Fibroblast of skin of left biceps (primary cell): ENCODE results near the gene TYMP.
"Not testable (repeated sequence)": the region's sequence is repeated elsewhere in the genome, so short reads cannot be mapped to it uniquely, and the experiment has no call there.

Experiments used
- DNase-seq, 2 experiments: peaks; one replicate each; pipeline ENCODE4 v3.0.0-alpha.2; 2013; ENCODE audit warnings: low read depth in 2 of 2

Gene TYMP

DNA sequence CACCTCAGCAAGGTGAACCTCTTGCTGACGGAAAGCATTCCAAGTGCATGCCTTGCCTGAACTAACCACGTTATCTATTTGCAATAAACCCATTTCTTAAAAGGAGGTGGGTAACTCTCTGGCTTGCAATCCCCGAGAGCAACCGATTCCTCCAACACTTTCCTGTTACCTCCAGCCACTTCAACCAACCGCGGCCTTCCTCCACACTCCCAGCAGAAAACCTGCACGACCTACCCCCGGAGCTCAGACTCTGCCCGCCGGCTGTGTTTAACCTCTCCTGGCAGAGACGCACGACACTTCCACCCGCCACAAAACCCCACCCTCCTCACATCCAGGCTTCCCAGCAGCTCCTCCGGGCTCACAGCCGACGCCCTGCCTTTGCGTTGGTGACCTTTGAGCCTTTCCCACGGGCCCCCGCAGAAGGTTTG lies 5.1 kb downstream of the TYMP start:
- no peak for DNase-seq

DNA sequence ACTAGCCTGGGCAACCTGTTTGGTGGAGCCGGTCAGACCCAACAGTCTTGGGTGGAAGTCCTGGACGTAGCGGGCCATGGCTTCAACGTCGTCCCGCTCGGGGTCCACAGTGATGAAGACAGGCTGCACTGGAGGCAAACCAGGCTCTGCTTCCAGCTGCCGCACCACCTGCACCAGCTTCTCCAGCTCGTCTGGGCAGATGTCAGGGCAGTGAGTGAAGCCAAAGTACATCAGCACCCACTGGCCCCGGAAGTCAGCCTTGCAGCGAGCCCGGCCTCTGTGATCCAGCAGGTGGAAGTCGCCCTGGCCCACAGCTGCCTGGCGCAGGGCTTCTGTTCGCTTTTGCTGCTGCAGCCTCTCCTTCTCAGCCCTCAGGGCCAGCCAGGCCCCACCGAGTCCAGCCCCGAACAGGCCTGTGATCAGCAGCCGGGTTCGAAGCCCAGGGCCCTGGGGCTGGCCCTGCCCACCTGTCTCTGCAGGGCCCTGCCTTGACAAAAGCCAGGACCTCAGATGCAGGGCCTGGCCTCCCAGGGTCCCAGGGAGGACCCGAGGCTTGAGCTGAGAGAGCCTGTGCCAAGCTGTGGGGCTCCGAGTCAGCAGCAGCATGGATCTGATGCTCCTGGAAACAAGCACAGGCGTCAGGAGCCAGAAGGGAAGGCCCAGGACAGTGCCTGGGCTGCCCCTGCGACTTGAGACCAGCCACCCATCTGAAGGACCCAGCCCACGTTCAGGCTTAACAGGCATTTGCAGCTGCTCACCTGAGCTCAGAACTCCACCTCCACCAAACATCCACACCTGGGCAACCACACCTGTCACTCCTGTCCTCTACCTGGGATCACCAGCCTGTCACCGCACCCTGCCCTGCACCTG lies 5.8 kb downstream of the TYMP start:
- no peak for DNase-seq

DNA sequence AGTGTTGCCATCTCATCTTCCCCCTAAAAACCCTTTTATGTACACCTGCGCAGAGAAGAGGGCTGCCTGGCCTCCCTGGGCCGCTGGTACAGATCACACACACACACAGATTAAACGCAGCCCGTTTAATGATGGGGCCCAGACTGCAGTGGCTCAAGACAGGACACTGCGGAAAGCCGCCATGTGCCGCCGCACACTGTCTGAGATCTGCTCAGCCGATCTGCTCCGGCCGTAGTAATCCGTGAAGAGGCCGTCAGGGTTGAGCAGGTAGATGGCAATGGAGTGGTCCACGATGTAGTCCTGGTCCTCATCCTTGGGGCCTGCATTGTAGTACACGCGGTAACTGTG lies 6.4 kb downstream of the TYMP start:
- no peak for DNase-seq

DNA sequence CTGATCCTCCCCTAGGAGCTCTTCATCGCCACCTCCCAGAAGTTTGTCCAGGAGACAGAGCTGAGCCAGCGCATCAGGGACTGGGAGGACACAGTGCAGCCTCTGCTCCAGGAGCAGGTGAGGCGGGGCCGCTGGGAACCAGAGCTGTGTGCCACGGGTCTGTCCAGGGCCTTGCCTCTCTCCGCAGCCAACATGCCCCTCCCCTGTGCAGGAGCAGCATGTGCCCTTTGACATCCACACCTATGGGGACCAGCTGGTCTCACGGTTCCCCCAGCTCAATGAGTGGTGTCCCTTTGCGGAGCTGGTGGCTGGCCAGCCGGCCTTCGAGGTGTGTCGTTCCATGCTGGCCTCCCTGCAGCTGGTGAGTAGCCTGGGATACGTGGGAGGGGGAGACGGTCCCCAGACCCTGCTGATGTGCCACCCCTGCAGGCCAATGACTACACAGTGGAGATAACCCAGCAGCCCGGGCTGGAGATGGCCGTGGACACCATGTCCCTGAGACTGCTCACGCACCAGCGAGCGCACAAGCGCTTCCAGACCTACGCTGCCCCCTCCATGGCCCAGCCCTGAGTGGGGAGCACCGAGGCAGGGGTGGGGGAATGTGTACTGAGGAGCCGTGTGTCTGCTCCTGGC lies 6.9 kb downstream of the TYMP start:
- no peak for DNase-seq

DNA sequence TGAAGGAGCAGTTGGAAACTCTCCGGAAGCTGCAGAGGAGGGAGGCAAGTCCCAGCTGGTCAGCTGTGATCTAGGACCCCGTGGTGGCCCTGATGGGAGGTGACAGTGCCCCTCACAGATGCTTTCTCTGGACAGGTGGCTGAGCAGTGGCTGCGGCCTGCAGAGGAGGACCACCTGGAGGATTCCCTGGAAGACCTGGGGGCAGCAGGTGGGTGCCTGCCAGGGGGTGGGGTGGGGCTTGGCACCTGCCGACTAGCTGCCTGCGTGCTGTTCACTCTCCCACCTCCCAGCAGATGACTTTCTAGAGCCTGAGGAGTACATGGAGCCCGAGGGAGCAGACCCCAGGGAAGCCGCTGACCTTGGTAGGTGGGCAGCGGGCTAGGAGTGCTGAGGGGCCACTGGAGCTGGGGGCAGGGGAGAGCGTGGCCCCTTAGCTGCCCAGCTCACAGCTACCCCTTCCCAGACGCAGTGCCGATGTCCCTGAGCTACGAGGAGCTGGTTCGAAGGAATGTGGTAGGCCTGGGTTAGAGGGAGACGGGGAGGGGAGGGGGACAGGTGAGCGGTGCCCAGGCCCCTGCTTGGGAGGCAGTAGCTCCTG lies 7.5 kb downstream of the TYMP start:
- no peak for DNase-seq

DNA sequence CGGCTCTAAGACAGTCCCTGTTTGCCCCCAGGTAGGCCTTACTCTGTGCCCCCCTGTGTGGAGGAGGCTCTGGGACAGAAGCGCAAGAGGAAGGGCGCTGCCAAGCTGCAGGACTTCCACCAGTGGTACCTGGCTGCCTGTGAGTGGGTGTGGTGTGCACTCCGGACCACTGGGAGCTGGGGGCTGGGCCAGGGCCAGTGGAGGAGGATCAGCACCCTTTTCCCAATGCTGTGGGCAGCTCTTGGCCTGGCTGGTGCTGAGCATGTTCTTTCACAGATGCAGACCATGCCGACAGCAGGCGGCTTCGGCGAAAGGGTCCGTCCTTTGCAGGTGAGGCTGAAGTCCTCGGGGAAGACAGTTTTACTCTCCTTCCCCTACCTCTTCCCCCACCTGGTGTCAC lies 8.1 kb downstream of the TYMP start:
- no peak for DNase-seq

DNA sequence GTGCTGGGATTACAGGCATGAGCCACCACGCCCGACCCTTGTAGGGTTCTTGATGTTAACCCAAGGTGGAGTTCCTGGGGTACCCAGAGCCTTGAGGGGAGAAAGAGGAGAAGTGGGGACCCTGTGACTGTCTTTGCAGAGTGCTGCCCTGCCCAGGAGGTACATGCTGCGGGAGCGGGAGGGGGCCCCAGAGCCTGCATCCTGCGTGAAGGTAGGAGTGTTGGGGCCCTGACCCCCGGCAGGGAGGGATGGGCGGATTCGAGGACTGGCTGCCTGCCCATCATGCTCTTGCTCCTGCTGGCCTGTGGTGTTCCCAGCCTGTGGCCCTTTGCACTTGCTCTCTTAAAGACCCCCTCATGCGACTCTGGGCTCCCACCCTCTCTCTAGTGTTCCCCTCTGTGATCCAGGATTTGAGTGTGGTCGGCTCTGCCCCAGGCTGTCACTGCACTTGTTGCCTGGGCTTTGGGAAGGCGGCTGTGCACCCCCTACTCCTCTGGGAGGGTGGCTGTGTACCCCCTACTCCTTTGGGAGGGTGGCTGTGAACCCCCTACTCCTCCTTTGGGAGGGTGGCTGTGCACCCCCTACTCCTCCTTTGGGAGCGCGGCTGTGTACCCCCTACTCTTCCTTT lies 8.9 kb downstream of the TYMP start:
- no peak for DNase-seq

DNA sequence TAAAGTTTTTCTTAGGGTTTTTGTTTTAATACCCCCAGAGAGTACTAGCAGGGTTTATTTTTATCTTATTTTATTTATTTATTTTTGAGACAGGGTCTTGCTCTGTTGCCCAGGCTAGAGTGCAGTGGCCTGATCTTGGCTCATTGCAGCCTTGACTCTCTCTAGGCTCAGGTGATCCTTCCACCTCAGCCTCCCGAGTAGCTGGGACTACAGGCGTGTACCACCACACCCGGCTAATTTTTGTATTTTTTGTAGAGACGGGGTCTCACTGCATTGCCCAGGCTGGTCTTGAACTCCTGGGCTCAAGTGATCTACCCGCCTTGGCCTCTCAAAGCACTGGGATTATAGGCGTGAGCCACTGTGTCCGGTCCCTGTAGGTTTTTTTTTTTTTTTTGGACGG lies 9.6 kb downstream of the TYMP start:
- not testable (repeated sequence) for DNase-seq

DNA sequence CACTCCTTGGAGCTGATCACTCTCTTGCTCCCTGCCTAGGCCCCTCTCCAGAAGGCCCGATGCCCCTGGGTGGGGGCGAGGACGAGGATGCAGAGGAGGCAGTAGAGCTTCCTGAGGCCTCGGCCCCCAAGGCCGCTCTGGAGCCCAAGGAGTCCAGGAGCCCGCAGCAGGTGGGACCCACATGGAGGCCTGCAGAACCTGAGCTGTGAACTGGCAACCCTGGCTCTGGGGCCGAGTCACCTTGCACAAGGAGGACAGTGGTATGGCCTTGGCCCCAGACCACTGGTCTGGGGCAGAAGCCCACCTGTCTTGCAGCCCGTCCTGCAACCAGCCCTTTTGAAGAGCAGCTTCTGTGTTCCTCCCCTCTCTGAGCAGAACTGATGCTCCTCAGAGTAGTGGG lies 10.7 kb downstream of the TYMP start:
- DNase-seq, result no peak

DNA sequence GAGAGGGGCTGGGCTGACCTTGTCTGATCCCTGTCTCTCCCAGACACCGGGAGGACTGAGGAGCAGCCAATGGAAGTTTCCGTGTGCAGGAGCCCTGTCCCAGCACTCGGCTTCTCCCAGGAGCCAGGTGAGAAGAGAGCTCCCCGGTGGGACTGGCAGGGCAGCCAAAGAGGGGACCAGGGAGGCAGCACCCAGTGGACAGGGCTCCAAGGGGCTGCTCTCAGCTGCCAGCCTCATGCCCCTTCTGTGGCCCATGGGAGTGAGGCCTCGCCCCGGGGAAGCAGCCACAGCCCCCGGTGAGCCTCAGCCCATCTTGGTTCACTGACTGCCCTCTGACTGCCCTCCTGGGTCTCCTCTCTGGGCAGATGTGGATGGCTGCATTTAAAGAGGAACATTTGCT lies 11.2 kb downstream of the TYMP start:
- DNase-seq, result no peak

DNA sequence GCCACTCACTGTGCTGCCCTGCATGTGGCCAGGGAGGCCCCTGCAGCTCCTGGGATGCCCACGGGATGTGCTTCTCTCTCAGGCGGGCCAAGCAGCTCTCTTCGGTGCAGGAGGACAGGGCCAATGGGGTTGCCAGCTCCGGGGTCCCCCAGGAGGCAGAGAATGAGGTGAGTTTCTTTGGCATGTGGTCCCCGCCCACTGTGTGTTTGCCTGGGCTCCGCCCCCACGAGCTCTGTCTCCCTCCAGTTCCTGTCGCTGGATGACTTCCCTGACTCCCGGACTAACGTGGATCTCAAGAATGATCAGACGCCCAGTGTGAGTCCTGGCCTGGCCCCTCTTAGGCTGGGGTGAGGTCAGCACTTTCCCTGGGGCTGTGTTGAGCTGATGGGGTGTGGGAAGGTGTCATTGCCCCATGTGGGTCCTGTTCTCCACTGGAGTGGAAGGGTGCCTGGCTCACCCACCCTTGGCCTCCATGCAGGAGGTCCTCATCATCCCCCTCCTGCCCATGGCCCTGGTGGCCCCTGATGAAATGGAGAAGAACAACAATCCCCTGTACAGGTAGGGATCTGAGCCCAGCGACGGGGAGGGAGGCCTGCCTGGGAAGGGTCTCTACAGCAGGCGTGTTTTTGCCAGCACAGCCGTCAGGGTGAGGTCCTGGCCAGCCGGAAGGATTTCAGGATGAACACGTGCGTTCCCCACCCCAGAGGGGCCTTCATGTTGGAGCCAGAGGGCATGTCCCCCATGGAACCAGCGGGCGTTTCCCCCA lies 12.1 kb downstream of the TYMP start:
- no peak for DNase-seq

DNA sequence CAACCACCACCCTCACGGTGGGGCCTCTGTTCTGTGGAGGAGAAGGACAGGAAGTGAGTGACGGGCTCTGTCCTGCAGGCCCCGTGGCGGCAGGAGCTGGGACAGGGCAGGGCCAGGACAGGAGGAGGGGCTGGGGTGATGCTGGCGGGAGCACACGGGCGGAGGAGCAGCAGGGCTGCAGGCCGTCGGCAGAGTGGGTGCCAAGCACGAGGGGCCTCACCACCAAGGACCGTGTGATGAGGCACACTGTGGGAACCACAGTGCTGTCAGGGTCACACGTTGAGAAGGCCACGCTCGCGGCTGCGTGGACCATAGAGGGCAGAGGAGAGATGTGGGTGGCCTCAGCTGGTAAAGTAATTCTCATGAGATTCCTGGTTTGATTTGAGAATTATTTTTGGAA lies 12.9 kb downstream of the TYMP start:
- DNase-seq, result no peak

DNA sequence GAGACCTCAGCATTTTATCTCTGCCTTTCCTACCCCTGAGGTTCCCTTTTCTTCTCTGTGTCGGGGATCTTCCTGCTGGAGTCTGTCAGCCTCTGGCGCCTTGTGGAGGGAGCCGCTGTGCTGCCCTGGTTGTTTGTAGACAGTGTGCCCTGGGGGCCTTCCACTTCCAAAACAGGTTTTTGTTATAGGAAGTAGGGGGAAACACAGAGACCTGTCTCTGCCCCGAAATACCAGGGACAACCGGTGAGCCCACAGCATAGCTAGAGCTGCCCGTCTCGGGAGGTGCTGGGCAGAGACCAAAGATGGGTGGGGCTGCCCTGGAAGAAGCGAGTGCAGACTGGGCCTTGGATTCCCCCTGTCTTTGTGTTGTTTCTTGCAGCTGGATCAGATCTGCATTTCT lies 13.7 kb downstream of the TYMP start:
- DNase-seq, result no peak

DNA sequence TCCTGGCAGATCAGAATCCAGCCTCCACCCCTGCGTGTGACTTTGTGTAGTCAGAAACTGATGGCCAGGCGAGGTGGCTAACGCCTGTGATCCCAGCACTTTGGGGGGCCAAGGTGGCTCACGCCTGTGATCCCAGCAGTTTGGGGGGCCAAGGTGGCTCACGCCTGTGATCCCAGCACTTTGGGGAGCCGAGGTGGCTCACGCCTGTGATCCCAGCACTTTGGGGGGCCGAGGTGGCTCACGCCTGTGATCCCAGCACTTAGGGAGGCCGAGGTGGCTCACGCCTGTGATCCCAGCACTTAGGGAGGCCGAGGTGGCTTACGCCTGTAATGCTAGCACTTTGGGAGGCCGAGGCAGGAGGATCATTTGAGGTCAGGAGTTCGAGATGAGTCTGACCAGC lies 16.6 kb downstream of the TYMP start:
- no peak for DNase-seq

DNA sequence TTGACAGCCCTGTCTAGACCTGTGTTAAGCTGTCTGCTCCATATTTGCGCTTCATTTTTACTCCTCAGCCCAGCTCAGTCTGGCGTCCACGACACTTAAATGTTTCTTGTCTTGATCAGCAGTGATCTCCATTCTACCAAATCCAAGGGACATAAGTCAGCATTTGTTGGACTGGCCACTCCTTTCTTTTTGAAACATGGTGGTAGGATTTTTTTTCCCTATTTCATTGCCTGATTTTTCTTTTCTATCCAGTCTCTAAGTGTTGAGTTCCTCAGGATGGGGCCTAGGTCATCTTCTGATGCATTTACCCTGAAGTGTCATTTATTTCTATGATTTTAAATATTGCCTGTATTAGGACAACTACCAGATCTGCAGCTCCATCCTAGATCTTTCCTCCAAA lies 20.9 kb downstream of the TYMP start:
- no peak for DNase-seq

DNA sequence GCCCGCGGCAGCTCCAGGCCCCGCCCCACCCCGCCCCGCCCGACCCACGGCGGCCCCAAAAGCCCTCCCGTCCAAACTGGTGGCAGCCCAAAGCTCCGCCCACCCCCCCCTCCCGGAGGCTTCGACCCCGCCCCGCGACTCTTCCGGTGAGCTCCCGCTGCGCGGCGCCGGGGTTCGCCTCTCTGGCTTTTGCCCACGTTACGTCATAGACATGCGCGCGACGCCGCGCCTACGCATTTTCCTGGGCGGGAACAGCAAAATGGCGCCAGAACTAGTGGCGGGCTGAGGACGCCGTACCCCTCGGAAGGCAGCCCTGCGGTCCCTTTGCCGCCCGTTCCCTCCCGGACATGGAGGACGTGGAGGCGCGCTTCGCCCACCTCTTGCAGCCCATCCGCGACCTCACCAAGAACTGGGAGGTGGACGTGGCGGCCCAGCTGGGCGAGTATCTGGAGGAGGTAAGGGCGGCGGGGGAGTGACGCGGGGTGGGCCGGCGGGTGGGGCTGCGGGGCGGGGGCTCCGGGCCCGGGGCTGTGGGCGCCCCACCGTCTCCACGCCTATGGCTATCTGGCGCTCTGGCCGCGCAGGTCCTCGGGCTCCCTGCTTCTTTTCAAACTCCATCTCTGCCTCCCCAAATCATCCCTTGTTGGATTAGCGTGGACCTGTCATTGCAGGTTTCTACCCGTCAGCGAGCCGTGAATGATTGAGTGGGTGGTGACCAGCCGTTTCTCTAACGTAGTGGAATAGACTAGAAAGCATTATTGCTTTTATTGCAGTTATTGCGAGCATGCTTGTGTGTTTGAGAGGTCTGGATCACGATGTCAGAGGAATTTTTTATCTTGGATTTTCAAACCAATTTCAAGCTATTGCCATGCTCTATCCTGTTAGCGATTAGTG lies 21.6 kb downstream of the TYMP start, which contains the start of gene NCAPH2:
TSS of gene NCAPH2 (plus strand) at position 234 of the 894 bp plus-strand sequence. CDS start at position 348, 114 bp downstream.
- DNase-seq, result peak; percentile 91 to 93

DNA sequence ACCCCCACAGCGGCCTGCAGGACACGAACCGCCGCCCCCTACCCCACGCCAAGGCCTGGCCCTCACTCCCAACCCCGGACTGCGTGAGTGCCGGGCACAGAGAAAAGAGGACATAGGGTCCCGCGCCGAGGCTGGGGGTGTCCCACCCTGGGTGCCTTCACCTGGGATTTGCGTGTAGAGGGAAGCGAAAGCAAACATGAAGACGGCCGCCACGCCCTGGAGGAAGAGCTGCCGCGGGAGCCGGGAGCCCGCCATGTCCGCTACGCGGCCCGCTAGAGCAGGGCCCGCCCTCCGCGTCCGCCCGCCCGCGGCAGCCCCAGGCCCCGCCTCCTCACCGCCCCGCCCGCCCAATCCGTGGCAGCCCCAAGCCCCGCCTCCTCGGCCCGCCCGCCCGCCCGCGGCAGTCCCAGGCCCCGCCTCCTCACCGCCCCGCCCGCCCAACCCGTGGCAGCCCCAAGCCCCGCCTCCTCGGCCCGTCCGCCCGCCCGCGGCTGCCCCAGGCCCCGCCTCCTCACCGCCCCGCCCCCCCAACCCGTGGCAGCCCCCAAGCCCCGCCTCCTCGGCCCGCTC lies 22.3 kb downstream of the TYMP start, which contains the start of gene LMF2:
TSS of gene LMF2 (minus strand) at position 282 of the 570 bp plus-strand sequence. CDS start at position 255, 27 bp downstream.
- DNase-seq, result no peak

DNA sequence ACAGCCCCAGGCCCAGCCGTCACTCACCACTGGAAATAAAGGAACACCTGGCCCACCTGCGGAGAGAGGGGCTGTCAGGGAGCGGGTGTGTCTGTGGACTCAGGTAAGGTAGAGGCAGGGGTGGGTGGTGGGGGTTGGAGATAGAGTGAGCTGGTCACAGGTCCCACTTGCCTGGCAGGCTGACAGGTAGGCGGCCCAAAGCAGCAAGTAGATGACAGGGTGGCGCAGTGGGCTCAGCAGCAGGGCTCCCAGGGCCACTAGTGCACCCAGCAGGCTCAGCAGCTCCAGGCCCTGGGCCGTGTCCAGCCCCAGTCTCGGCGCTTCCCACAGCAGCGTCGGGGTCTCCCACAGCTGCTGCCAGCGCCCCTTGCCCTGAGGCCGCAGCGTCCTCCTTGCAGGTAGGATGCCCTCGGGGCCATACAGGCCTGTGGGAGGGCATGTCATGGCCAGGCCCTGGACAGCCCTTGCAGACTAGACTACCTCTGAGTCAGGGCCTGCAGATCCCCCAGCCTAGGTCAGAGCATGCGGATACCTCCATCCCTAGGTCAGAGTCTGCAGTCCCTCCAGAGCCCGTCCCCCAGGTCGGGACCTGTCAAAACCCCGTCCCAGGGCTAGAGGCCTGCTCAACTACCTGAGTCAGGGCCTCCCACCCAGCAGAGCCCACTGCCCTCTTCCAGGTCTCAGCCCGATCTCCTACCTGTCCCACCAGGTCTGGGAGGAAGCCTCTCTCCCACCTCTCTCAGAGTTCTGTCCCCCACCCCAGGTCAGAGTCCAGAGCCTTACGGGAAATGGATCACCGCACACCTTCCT lies 23.0 kb downstream of the TYMP start:
- DNase-seq, result no peak
